ENCODE results near the gene SCLT1. TPM values are rescaled to one million over a fixed set of nuclear protein-coding genes. Genes with fewer than 3 reads are reported as not detected.

SCLT1 gene
- total and polyA plus RNA-seq, 7 experiments from 2014 or later, result 5.9 to 36.4 (median 24.6) TPM

- ATAC-seq, result no peak
Measured at GRCh38 chr4:128858879-128859671, 234.3 kb downstream of the SCLT1 start.

GRCh38 chr4:128856246-128856645 is 237.1 kb downstream of the SCLT1 start:
- H3K4me1 Mint-ChIP-seq, result peaks cover 20 to 55% (median 50%) of the 10 kb centered on the region in 7 donors
- DNase-seq (no peak), ATAC-seq (no peak)
- no peaks in the 10 kb centered on the region for H3K27me3 Mint-ChIP-seq
- ChIA-PET POLR2A (interaction anchor here (0.6 kb wide), 1 partner anchor 556 kb away, joined by 3 read pairs; no protein-coding TSS in a partner anchor), CTCF (interaction anchor here (1.1 kb wide), 1 partner anchor 9 kb away, joined by 3 read pairs; no protein-coding TSS in a partner anchor)
- Histone ChIP-seq H3K4me1 (ENCODE audit: control insufficient read depth in 2 of 2, insufficient read depth in 2 of 2, low read length in 2 of 2) (peaks cover 16 to 19% of the 10 kb centered on the region in 2 donors), H3K36me3 (ENCODE audit: control insufficient read depth in 2 of 3, insufficient read depth in 3 of 3, low read length in 3 of 3) (peaks cover 24 to 88% (median 28%) of the 10 kb centered on the region in 3 experiments), H3K27me3 (ENCODE audit: control insufficient read depth in 2 of 2, insufficient read depth in 2 of 2, low read length in 2 of 2) (no peaks in the 10 kb centered on the region), H3K4me3 (ENCODE audit: low read length) (no peak overlapping the region), H3K9me3 (ENCODE audit: control insufficient read depth in 2 of 3, low read length in 3 of 3) (no peaks in the 10 kb centered on the region), H3K27ac (ENCODE audit: low read depth, low read length) (no peak overlapping the region)
- H3K4me3 Mint-ChIP-seq, result no peak overlapping the region
- peak overlapping the region in 4 of 9 donors; percentile 49 to 62 (median 54) for H3K27ac Mint-ChIP-seq
- intact Hi-C loops (cut with micrococcal nuclease), result no loop called here
- peaks cover 8 to 62% (median 33%) of the 10 kb centered on the region in 5 donors for H3K36me3 Mint-ChIP-seq
- H3K9me3 Mint-ChIP-seq, result no peaks in the 10 kb centered on the region

More at GRCh38 chr4:128858879-128859671, 234.3 kb downstream of the SCLT1 start:
- Histone ChIP-seq H3K4me3 (ENCODE audit: low read length) (no peak overlapping the region), H3K27me3 (ENCODE audit: control insufficient read depth in 2 of 2, insufficient read depth in 2 of 2, low read length in 2 of 2) (no peaks in the 10 kb centered on the region), H3K27ac (ENCODE audit: low read depth, low read length) (no peak overlapping the region), H3K36me3 (ENCODE audit: control insufficient read depth in 2 of 3, insufficient read depth in 3 of 3, low read length in 3 of 3) (peaks cover 24 to 74% (median 31%) of the 10 kb centered on the region in 3 experiments), H3K9me3 (ENCODE audit: control insufficient read depth in 2 of 3, low read length in 3 of 3) (no peaks in the 10 kb centered on the region), H3K4me1 (ENCODE audit: control insufficient read depth in 2 of 2, insufficient read depth in 2 of 2, low read length in 2 of 2) (peaks cover 33 to 34% of the 10 kb centered on the region in 2 donors)
- intact Hi-C loops (cut with micrococcal nuclease), result no loop called here
- Mint-ChIP-seq H3K27ac (peak overlapping the region in 7 of 9 donors; percentile 8 to 60 (median 56)), H3K27me3 (no peaks in the 10 kb centered on the region), H3K4me3 (no peak overlapping the region), H3K9me3 (no peaks in the 10 kb centered on the region), H3K4me1 (peaks cover 29 to 67% (median 55%) of the 10 kb centered on the region in 7 donors), H3K36me3 (peaks cover 8 to 48% (median 36%) of the 10 kb centered on the region in 5 donors)
- ChIA-PET CTCF (no interaction called here), POLR2A (no interaction called here)
- DNase-seq, result no peak

GRCh38 chr4:128855621-128856020 is 237.7 kb downstream of the SCLT1 start:
- Histone ChIP-seq H3K36me3 (ENCODE audit: control insufficient read depth in 2 of 3, insufficient read depth in 3 of 3, low read length in 3 of 3) (peaks cover 24 to 88% (median 28%) of the 10 kb centered on the region in 3 experiments), H3K27ac (ENCODE audit: low read depth, low read length) (no peak overlapping the region), H3K4me1 (ENCODE audit: control insufficient read depth in 2 of 2, insufficient read depth in 2 of 2, low read length in 2 of 2) (peaks cover 16 to 18% of the 10 kb centered on the region in 2 donors), H3K4me3 (ENCODE audit: low read length) (no peak overlapping the region), H3K27me3 (ENCODE audit: control insufficient read depth in 2 of 2, insufficient read depth in 2 of 2, low read length in 2 of 2) (no peaks in the 10 kb centered on the region), H3K9me3 (ENCODE audit: control insufficient read depth in 2 of 3, low read length in 3 of 3) (no peaks in the 10 kb centered on the region)
- no peaks in the 10 kb centered on the region for H3K27me3 Mint-ChIP-seq
- POLR2A ChIA-PET, result no interaction called here
- H3K27ac Mint-ChIP-seq, result peak overlapping the region in 4 of 9 donors; percentile 61 to 80 (median 76)
- intact Hi-C loops (cut with micrococcal nuclease), result loop anchor here in 1 of 2 donors (2.0 kb wide), 1 partner anchor 47 kb away; the partner anchor contains the start of gene JADE1
- CTCF ChIA-PET, result interaction anchor here (0.6 to 0.7 kb wide), 2 partner anchors 73 to 281 kb away, joined by 3 read pairs; no protein-coding TSS in a partner anchor
- ATAC-seq (no peak), DNase-seq (no peak)
- no peaks in the 10 kb centered on the region for H3K9me3 Mint-ChIP-seq
- peaks cover 17 to 48% (median 46%) of the 10 kb centered on the region in 7 donors for H3K4me1 Mint-ChIP-seq
- peaks cover 4 to 63% (median 29%) of the 10 kb centered on the region in 5 donors for H3K36me3 Mint-ChIP-seq
- H3K4me3 Mint-ChIP-seq, result no peak overlapping the region

GRCh38 chr4:128854433-128854832 is 238.9 kb downstream of the SCLT1 start:
- peak overlapping the region; percentile 27 for H3K27ac ChIP-seq (ENCODE audit: low read depth, low read length)
- Mint-ChIP-seq H3K36me3 (peaks cover 8 to 66% (median 36%) of the 10 kb centered on the region in 5 donors), H3K27ac (peak overlapping the region; percentile 61 to 94 (median 81)), H3K4me1 (peaks cover 17 to 46% (median 38%) of the 10 kb centered on the region in 7 donors), H3K4me3 (peak overlapping the region in 9 of 10 donors; percentile 23 to 71 (median 52)), H3K27me3 (no peaks in the 10 kb centered on the region), H3K9me3 (no peaks in the 10 kb centered on the region)
- DNase-seq, result peak in 6 of 9 donors; percentile 21 to 58 (median 31)
- POLR2A ChIA-PET, result no interaction called here
- peak; percentile 86 for ATAC-seq
- H3K4me1 ChIP-seq (ENCODE audit: control insufficient read depth in 2 of 2, insufficient read depth in 2 of 2, low read length in 2 of 2), result peaks cover 16 to 18% of the 10 kb centered on the region in 2 donors
- intact Hi-C loops (cut with micrococcal nuclease), result loop anchor here (1.0 to 2.0 kb wide), 2 partner anchors 8 to 46 kb away; partner anchors contain the start of gene JADE1 (in 1 of the 2)
- H3K9me3 ChIP-seq (ENCODE audit: control insufficient read depth in 2 of 3, low read length in 3 of 3), result no peaks in the 10 kb centered on the region
- no peaks in the 10 kb centered on the region for H3K27me3 ChIP-seq (ENCODE audit: control insufficient read depth in 2 of 2, insufficient read depth in 2 of 2, low read length in 2 of 2)
- CTCF ChIA-PET, result interaction anchor here (1.0 kb wide), 1 partner anchor 280 kb away, joined by 4 read pairs; no protein-coding TSS in a partner anchor
- H3K36me3 ChIP-seq (ENCODE audit: control insufficient read depth in 2 of 3, insufficient read depth in 3 of 3, low read length in 3 of 3), result peaks cover 24 to 88% (median 27%) of the 10 kb centered on the region in 3 experiments
- H3K4me3 ChIP-seq (ENCODE audit: low read length), result no peak overlapping the region

GRCh38 chr4:128853741-128854140 is 239.6 kb downstream of the SCLT1 start:
- peaks cover 24 to 88% (median 34%) of the 10 kb centered on the region in 3 experiments for H3K36me3 ChIP-seq (ENCODE audit: control insufficient read depth in 2 of 3, insufficient read depth in 3 of 3, low read length in 3 of 3)
- Mint-ChIP-seq H3K9me3 (no peaks in the 10 kb centered on the region), H3K36me3 (peaks cover 10 to 64% (median 33%) of the 10 kb centered on the region in 5 donors), H3K27me3 (no peaks in the 10 kb centered on the region), H3K4me3 (peak overlapping the region in 7 of 10 donors; percentile 27 to 71 (median 52)), H3K27ac (peak overlapping the region; percentile 61 to 94 (median 81)), H3K4me1 (peaks cover 14 to 41% (median 34%) of the 10 kb centered on the region in 7 donors)
- ChIA-PET CTCF (interaction anchor here (1.0 kb wide), 1 partner anchor 279 kb away, joined by 4 read pairs; no protein-coding TSS in a partner anchor), POLR2A (interaction anchor here (1.6 kb wide), 1 partner anchor 13 kb away, joined by 3 read pairs; no protein-coding TSS in a partner anchor)
- no peak for ATAC-seq
- no peaks in the 10 kb centered on the region for H3K27me3 ChIP-seq (ENCODE audit: control insufficient read depth in 2 of 2, insufficient read depth in 2 of 2, low read length in 2 of 2)
- H3K4me1 ChIP-seq (ENCODE audit: control insufficient read depth in 2 of 2, insufficient read depth in 2 of 2, low read length in 2 of 2), result peaks cover 16 to 18% of the 10 kb centered on the region in 2 donors
- peak overlapping the region; percentile 27 for H3K27ac ChIP-seq (ENCODE audit: low read depth, low read length)
- no peak for DNase-seq
- H3K9me3 ChIP-seq (ENCODE audit: control insufficient read depth in 2 of 3, low read length in 3 of 3), result no peaks in the 10 kb centered on the region
- H3K4me3 ChIP-seq (ENCODE audit: low read length), result no peak overlapping the region
- intact Hi-C loops (cut with micrococcal nuclease), result loop anchor here (1.0 to 2.0 kb wide), 2 partner anchors 9 to 45 kb away; partner anchors contain the start of gene JADE1 (in 1 of the 2)

- H3K36me3 ChIP-seq (ENCODE audit: control insufficient read depth in 2 of 3, insufficient read depth in 3 of 3, low read length in 3 of 3), result peaks cover 11 to 89% (median 27%) of the 10 kb centered on the region in 3 experiments
- H3K4me1 ChIP-seq (ENCODE audit: control insufficient read depth in 2 of 2, insufficient read depth in 2 of 2, low read length in 2 of 2), result peaks cover 15 to 18% of the 10 kb centered on the region in 2 donors
- ATAC-seq (no peak), DNase-seq (no peak)
- Mint-ChIP-seq H3K4me3 (no peak overlapping the region), H3K27me3 (no peaks in the 10 kb centered on the region), H3K4me1 (peaks cover 23 to 42% (median 36%) of the 10 kb centered on the region in 7 donors), H3K36me3 (peaks cover 16 to 61% (median 26%) of the 10 kb centered on the region in 5 donors), H3K27ac (peak overlapping the region in 2 of 9 donors; percentile 23 to 74), H3K9me3 (no peaks in the 10 kb centered on the region)
- no peak overlapping the region for H3K4me3 ChIP-seq (ENCODE audit: low read length)
- intact Hi-C loops (cut with micrococcal nuclease), result no loop called here
- ChIA-PET POLR2A (no interaction called here), CTCF (no interaction called here)
- H3K27ac ChIP-seq (ENCODE audit: low read depth, low read length), result no peak overlapping the region
- H3K9me3 ChIP-seq (ENCODE audit: control insufficient read depth in 2 of 3, low read length in 3 of 3), result no peaks in the 10 kb centered on the region
- no peaks in the 10 kb centered on the region for H3K27me3 ChIP-seq (ENCODE audit: control insufficient read depth in 2 of 2, insufficient read depth in 2 of 2, low read length in 2 of 2)
Measured at GRCh38 chr4:128850252-128850651, 243.1 kb downstream of the SCLT1 start.
